H9 (cell line): ENCODE results near the gene SERPING1. TPM values are rescaled to one million over a fixed set of nuclear protein-coding genes. Genes with fewer than 3 reads are reported as not detected.

Experiments
- DNase-seq: peaks from one replicate; pipeline ENCODE4 v3.0.0-alpha.2; 2017
- H2AFZ ChIP-seq: one replicate; pipeline ENCODE4 v1.6.1; 2013; ENCODE audit warnings: mild to moderate bottlenecking, low read length, control low read depth, moderate library complexity
- H2AK5ac ChIP-seq: 2 replicates; pipeline ENCODE4 v1.6.1; 2013; ENCODE audit warnings: low read length, control low read depth, mixed read lengths; ENCODE audit not compliant: insufficient read length
- H2BK120ac ChIP-seq: one replicate; pipeline ENCODE4 v1.6.1; 2013; ENCODE audit warnings: low read depth, mild to moderate bottlenecking, low read length, control low read depth, inconsistent platforms; ENCODE audit not compliant: poor library complexity, severe bottlenecking
- H2BK12ac ChIP-seq: 2 replicates; pipeline ENCODE4 v1.6.1; 2013; ENCODE audit warnings: low read length, control low read depth, mixed read lengths, low read depth; ENCODE audit not compliant: insufficient read length
- H2BK15ac ChIP-seq: 2 replicates; pipeline ENCODE4 v1.6.1; 2013; ENCODE audit warnings: low read depth, low read length, control low read depth
- H2BK20ac ChIP-seq: one replicate; pipeline ENCODE4 v1.6.1; 2013; ENCODE audit warnings: low read depth, mild to moderate bottlenecking, low read length, control low read depth, inconsistent platforms; ENCODE audit not compliant: poor library complexity, severe bottlenecking
- H2BK5ac ChIP-seq: 2 replicates; pipeline ENCODE4 v1.6.1; 2013; ENCODE audit warnings: low read length, control low read depth, mixed read lengths; ENCODE audit not compliant: insufficient read length
- H3K14ac ChIP-seq: 2 replicates; pipeline ENCODE4 v1.6.1; 2013; ENCODE audit warnings: low read length, control low read depth; ENCODE audit not compliant: insufficient read depth
- H3K18ac ChIP-seq: 2 replicates; pipeline ENCODE4 v1.6.1; 2013; ENCODE audit warnings: low read depth, mild to moderate bottlenecking, mixed read lengths, low read length, control low read depth; ENCODE audit not compliant: insufficient read length
- H3K23ac ChIP-seq: 2 replicates; pipeline ENCODE4 v1.6.1; 2013; ENCODE audit warnings: low read length, control low read depth, mixed read lengths, low read depth; ENCODE audit not compliant: insufficient read length
- H3K23me2 ChIP-seq: 2 replicates; pipeline ENCODE4 v1.6.1; 2013; ENCODE audit warnings: low read depth, mild to moderate bottlenecking, mixed read lengths, low read length, control low read depth; ENCODE audit not compliant: insufficient read length, poor library complexity, severe bottlenecking
- H3K27ac ChIP-seq: 2 replicates; pipeline ENCODE4 v1.5.1; 2013; ENCODE audit warnings: low read length, control low read depth, mixed read lengths, low read depth; ENCODE audit not compliant: insufficient read length
- H3K27me3 ChIP-seq: 2 replicates; pipeline ENCODE4 v1.6.1; 2013; ENCODE audit warnings: low read length, control low read depth, inconsistent platforms; ENCODE audit not compliant: insufficient read depth
- H3K4ac ChIP-seq: 2 replicates; pipeline ENCODE4 v1.6.1; 2013; ENCODE audit warnings: low read depth, mild to moderate bottlenecking, control low read depth, inconsistent platforms, low read length, moderate library complexity
- H3K4me1 ChIP-seq: 2 replicates; pipeline ENCODE4 v1.6.1; 2013; ENCODE audit warnings: low read length, control low read depth, inconsistent platforms; ENCODE audit not compliant: insufficient read depth
- H3K4me2 ChIP-seq: 2 replicates; pipeline ENCODE4 v1.6.1; 2013; ENCODE audit warnings: low read length, control low read depth, mixed read lengths; ENCODE audit not compliant: insufficient read length, insufficient read depth
- H3K56ac ChIP-seq: 2 replicates; pipeline ENCODE4 v1.6.1; 2013; ENCODE audit warnings: low read depth, mild to moderate bottlenecking, mixed read lengths, low read length, control low read depth; ENCODE audit not compliant: insufficient read length
- H3K79me1 ChIP-seq: 2 replicates; pipeline ENCODE4 v1.6.1; 2013; ENCODE audit warnings: low read depth, mild to moderate bottlenecking, moderate library complexity, low read length, control low read depth, inconsistent platforms; ENCODE audit not compliant: insufficient read depth, poor library complexity, severe bottlenecking
- H3K79me2 ChIP-seq: 2 replicates; pipeline ENCODE4 v1.6.1; 2013; ENCODE audit warnings: low read length, control low read depth, inconsistent platforms; ENCODE audit not compliant: insufficient read depth
- H3K9ac ChIP-seq: 2 replicates; pipeline ENCODE4 v1.6.1; 2013; ENCODE audit warnings: low read length, control low read depth, mixed read lengths; ENCODE audit not compliant: insufficient read length; ENCODE audit errors: extremely low read depth
- H3K9me3 ChIP-seq: one replicate; pipeline ENCODE4 v1.6.1; 2013; ENCODE audit warnings: low read depth, low read length, inconsistent platforms; ENCODE audit not compliant: control insufficient read depth
- H3T11ph ChIP-seq: one replicate; pipeline ENCODE4 v1.6.1; 2013; ENCODE audit warnings: mild to moderate bottlenecking, low read length, control low read depth, inconsistent platforms
- H4K20me1 ChIP-seq: one replicate; pipeline ENCODE4 v1.6.1; 2013; ENCODE audit not compliant: control insufficient read depth, insufficient read length, insufficient read depth
- H4K5ac ChIP-seq: 2 replicates; pipeline ENCODE4 v1.6.1; 2013; ENCODE audit warnings: low read depth, mild to moderate bottlenecking, mixed read lengths, low read length, control low read depth; ENCODE audit not compliant: insufficient read length
- H4K8ac ChIP-seq: replicated peaks from 2 replicates; pipeline ENCODE4 v1.6.1; 2013; ENCODE audit warnings: low read length, control low read depth, mixed read lengths, low read depth; ENCODE audit not compliant: insufficient read length
- H4K91ac ChIP-seq: 2 replicates; pipeline ENCODE4 v1.6.1; 2013; ENCODE audit warnings: low read depth, mild to moderate bottlenecking, moderate library complexity, mixed read lengths, low read length, control low read depth; ENCODE audit not compliant: insufficient read length
- H3K27ac Mint-ChIP-seq, 3 experiments: 2 replicates in 2 of 3; 3 replicates in 1 of 3; pipeline ENCODE4 v1.8.0; 2020 to 2021; ENCODE audit warnings: mixed read lengths in 3 of 3, mild to moderate bottlenecking in 1 of 3, moderate library complexity in 1 of 3
- H3K27me3 Mint-ChIP-seq: 2 replicates; pipeline ENCODE4 v1.8.0; 2021; ENCODE audit warnings: low read depth, mild to moderate bottlenecking, moderate library complexity, mixed read lengths
- H3K36me3 Mint-ChIP-seq, 3 experiments: 2 replicates in 2 of 3; 3 replicates in 1 of 3; pipeline ENCODE4 v1.8.0; 2020 to 2021; ENCODE audit warnings: low read depth in 3 of 3, mixed read lengths in 3 of 3; ENCODE audit not compliant: insufficient read depth in 1 of 3
- H3K4me1 Mint-ChIP-seq, 2 experiments: 2 replicates each; pipeline ENCODE4 v1.8.0; 2020; ENCODE audit warnings: mixed read lengths in 2 of 2
- H3K4me3 Mint-ChIP-seq, 2 experiments: 2 replicates in 1 of 2; 3 replicates in 1 of 2; pipeline ENCODE4 v1.8.0; 2020 to 2021; ENCODE audit warnings: mild to moderate bottlenecking in 2 of 2, mixed read lengths in 2 of 2, moderate library complexity in 1 of 2
- H3K9me3 Mint-ChIP-seq, 2 experiments: 2 replicates in 1 of 2; 3 replicates in 1 of 2; pipeline ENCODE4 v1.8.0; 2020; ENCODE audit warnings: mild to moderate bottlenecking in 2 of 2, mixed read lengths in 2 of 2, moderate library complexity in 1 of 2
- WGBS: extraction: QIAGEN DNeasy Blood & Tissue Kit; methylation state at CpG from one replicate; pipeline ENCODE4 v1.1.7; 2013; ENCODE audit warnings: missing lambda C conversion rate, low lambda C conversion rate, mixed read lengths; ENCODE audit not compliant: insufficient read length; ENCODE audit errors: extremely low coverage; 5-methylcytosine and 5-hydroxymethylcytosine counted together
- total RNA-seq: library from RNA; stranded (reverse); gene quantifications from 2 replicates; pipeline ENCODE4 v1.2.1, GENCODE V29; 2021
- TF ChIP-seq, protein P1 (sequence below): fragments of 200-600 bp; sonication (generic); conservative IDR thresholded peaks from 3 replicates; pipeline ENCODE4 v1.8.0; 2021; ENCODE audit warnings: antibody characterized with exemption, mild to moderate bottlenecking

Gene SERPING1
- total RNA-seq, 1 experiment from 2014 or later = 35.2 TPM

DNA sequence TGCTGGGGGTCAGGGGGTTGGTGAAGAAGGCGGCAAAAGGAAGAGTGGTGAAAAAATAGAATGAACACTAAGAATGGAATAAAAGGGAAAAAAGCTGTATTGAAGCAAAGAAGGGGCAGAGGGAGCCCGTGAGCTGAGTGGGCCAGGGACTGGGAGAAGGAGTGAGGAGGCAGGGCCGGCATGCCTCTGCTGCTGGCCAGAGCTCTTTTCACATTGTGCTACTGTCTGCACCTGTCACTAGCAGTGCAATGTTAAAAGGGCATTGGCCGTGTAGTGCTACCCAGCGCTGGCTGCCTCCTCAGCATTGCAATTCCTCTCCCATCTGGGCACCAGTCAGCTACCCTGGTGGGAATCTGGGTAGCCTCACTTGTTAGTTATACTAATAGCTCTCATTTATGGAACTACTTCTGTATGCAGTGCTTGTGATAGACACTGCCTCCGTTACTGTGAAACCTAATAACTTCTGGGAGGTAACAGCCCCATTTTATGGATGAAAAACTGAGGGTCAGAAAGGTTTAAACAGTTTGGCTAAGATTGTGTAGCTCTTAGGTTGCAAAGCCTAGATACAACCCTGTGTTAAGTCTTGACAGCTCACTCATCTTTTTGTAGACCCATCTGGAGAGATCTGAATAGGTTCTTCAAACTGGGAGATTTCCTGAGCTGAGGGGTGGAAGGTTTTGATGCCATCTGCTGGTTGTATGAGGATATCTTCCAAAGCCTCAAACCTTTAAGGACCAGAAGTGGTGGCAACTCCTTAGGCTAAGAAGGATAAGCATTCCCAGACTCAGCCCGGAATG lies 43.7 kb downstream of the SERPING1 start:
- peaks cover 14% of the 10 kb centered on the region; the same call in 1 of the 2 replicates for H3K4me1 ChIP-seq
- H2AK5ac ChIP-seq = no peak overlapping the region
- no peak overlapping the region for H2BK15ac ChIP-seq
- H3K23me2 ChIP-seq = peaks cover 11% of the 10 kb centered on the region
- no peak overlapping the region for H3K18ac ChIP-seq
- Mint-ChIP-seq H3K4me1 (peaks cover 68 to 77% of the 10 kb centered on the region in 2 experiments), H3K4me3 (peak overlapping the region; percentile 94 to 100), H3K9me3 (peaks cover 6 to 10% of the 10 kb centered on the region in 2 experiments; a peak in 4 of 5 replicates), H3K36me3 (peaks cover 33 to 60% (median 50%) of the 10 kb centered on the region in 3 experiments), H3K27me3 (no peaks in the 10 kb centered on the region), H3K27ac (peak overlapping the region; percentile 47 to 100 (median 99); a peak in 5 of 7 replicates)
- no peak overlapping the region for H3K56ac ChIP-seq
- no peak overlapping the region for H2BK12ac ChIP-seq
- H3K4me2 ChIP-seq = peak overlapping the region; percentile 88
- no peak overlapping the region for H2BK5ac ChIP-seq
- H3K14ac ChIP-seq = no peak overlapping the region
- H3K79me2 ChIP-seq = peaks cover 7% of the 10 kb centered on the region; the same call in 1 of the 2 replicates
- TF ChIP-seq, protein P1, sequence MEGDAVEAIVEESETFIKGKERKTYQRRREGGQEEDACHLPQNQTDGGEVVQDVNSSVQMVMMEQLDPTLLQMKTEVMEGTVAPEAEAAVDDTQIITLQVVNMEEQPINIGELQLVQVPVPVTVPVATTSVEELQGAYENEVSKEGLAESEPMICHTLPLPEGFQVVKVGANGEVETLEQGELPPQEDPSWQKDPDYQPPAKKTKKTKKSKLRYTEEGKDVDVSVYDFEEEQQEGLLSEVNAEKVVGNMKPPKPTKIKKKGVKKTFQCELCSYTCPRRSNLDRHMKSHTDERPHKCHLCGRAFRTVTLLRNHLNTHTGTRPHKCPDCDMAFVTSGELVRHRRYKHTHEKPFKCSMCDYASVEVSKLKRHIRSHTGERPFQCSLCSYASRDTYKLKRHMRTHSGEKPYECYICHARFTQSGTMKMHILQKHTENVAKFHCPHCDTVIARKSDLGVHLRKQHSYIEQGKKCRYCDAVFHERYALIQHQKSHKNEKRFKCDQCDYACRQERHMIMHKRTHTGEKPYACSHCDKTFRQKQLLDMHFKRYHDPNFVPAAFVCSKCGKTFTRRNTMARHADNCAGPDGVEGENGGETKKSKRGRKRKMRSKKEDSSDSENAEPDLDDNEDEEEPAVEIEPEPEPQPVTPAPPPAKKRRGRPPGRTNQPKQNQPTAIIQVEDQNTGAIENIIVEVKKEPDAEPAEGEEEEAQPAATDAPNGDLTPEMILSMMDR = peak; percentile 64
- no CpG with 5 or more reads among the region's 7 CpGs for WGBS
- H3T11ph ChIP-seq = no peak overlapping the region
- H3K9me3 ChIP-seq = no peaks in the 10 kb centered on the region
- no peak overlapping the region for H3K4ac ChIP-seq
- H4K8ac ChIP-seq = no peak overlapping the region
- H3K79me1 ChIP-seq = no peaks in the 10 kb centered on the region
- H3K27ac ChIP-seq = no peak overlapping the region
- H4K91ac ChIP-seq = no peak overlapping the region
- H3K27me3 ChIP-seq = no peaks in the 10 kb centered on the region
- H3K23ac ChIP-seq = no peak overlapping the region
- H4K5ac ChIP-seq = no peak overlapping the region
- H2AFZ ChIP-seq = no peak overlapping the region
- peak; percentile 45 for DNase-seq
- H3K9ac ChIP-seq = no peak overlapping the region
- H2BK120ac ChIP-seq = no peak overlapping the region
- no peak overlapping the region for H2BK20ac ChIP-seq
- H4K20me1 ChIP-seq = peaks cover 2% of the 10 kb centered on the region
